HepG2 (cell line): Measurements from ENCODE around the gene RGCC. TPM values are rescaled to one million over a fixed set of nuclear protein-coding genes. Genes with fewer than 3 reads are reported as not detected.
A peak's percentile ranks its signal among the peaks of the same experiment; 100 is the strongest.

Experiments
- ATAC-seq: fragments of 200-7000 bp; cut with Tn5 transposase; 3 replicates; pipeline ENCODE4 v1.9.1; 2020; ENCODE audit warnings: mild to moderate bottlenecking, moderate library complexity
- BruUV-seq: library from RNA; stranded (reverse); fragments of 400-500 nt; replicated peaks from 2 replicates; lab custom pipeline; 2021; lab: Mats Ljungman, UMichigan
- CTCF ChIA-PET: fragments of 300-600 bp; formaldehyde crosslinking; extraction: SDS; loops from one replicate; lab custom pipeline; 2021; ENCODE audit warnings: low total read pairs, inconsistent platforms, low intra/inter-chr PET ratio; lab: Yijun Ruan, JAX
- POLR2A ChIA-PET: fragments of 350-600 bp; sonication (Branson Sonifier 250); formaldehyde crosslinking; loops from one replicate; lab custom pipeline; 2020; ENCODE audit warnings: antibody characterized with exemption, inconsistent platforms; lab: Yijun Ruan, JAX
- DNase-seq: peaks from one replicate; pipeline ENCODE4 v3.0.0-alpha.2; 2015; ENCODE audit warnings: low spot score
- FAIRE-seq: peaks from 3 replicates; lab custom pipeline; 2011; peaks lifted over from hg19 to GRCh38; lab: Jason Lieb, UNC
- H2AFZ ChIP-seq: one replicate; pipeline ENCODE4 v1.6.1; 2011; ENCODE audit warnings: low read length, inconsistent platforms
- H3K27ac ChIP-seq: fragments of 300-600 bp; 3 replicates; pipeline ENCODE4 v1.8.0; 2011; ENCODE audit warnings: mixed run types, mild to moderate bottlenecking, mixed read lengths, low read length, inconsistent platforms; ENCODE audit not compliant: insufficient read depth; ENCODE audit errors: extremely low read length
- H3K27me3 ChIP-seq, 2 experiments: fragments of 200-600 bp in 1 of 2; 2 replicates in 1 of 2; 3 replicates in 1 of 2; pipeline versions ENCODE4 v1.6.0 to v1.8.0; 2011; ENCODE audit warnings: low read length in 2 of 2, mild to moderate bottlenecking in 2 of 2, moderate library complexity in 2 of 2, inconsistent platforms in 1 of 2; ENCODE audit not compliant: insufficient read depth in 2 of 2, control insufficient read depth in 1 of 2
- H3K36me3 ChIP-seq, 2 experiments: fragments of 200-600 bp in 1 of 2; replicated peaks in 1 of 2; 2 replicates in 1 of 2; 3 replicates in 1 of 2; pipeline versions ENCODE4 v1.5.1 to v1.8.0; 2011; ENCODE audit warnings: low read length in 2 of 2, inconsistent platforms in 1 of 2; ENCODE audit not compliant: insufficient read depth in 2 of 2, control insufficient read depth in 1 of 2
- H3K4me1 ChIP-seq: 2 replicates; pipeline ENCODE4 v1.5.1; 2012; ENCODE audit warnings: low read length, inconsistent platforms; ENCODE audit not compliant: insufficient read depth
- H3K4me2 ChIP-seq: 2 replicates; pipeline ENCODE4 v1.6.0; 2011; ENCODE audit warnings: low read depth, low read length, inconsistent platforms
- H3K4me3 ChIP-seq, 3 experiments: fragments of 200-600 bp in 1 of 3; sonication (generic), shearing (Covaris generic) in 1 of 3; replicated peaks in 1 of 3; 2 replicates each; pipeline ENCODE4 v1.5.1; 2011 to 2016; ENCODE audit warnings: low read length in 3 of 3, inconsistent platforms in 2 of 3, low read depth in 2 of 3, mild to moderate bottlenecking in 2 of 3, control low read depth in 1 of 3, mixed read lengths in 1 of 3; ENCODE audit not compliant: insufficient read depth in 1 of 3
- H3K79me2 ChIP-seq: one replicate; pipeline ENCODE4 v1.6.1; 2011; ENCODE audit warnings: low read length, inconsistent platforms; ENCODE audit not compliant: insufficient read depth
- H3K9ac ChIP-seq: 2 replicates; pipeline ENCODE4 v1.6.0; 2011; ENCODE audit warnings: mild to moderate bottlenecking, low read depth, low read length, inconsistent platforms; ENCODE audit not compliant: insufficient read depth
- H3K9me3 ChIP-seq: 2 replicates; pipeline ENCODE4 v1.5.1; 2012; ENCODE audit warnings: mild to moderate bottlenecking, low read length
- H4K20me1 ChIP-seq: 2 replicates; pipeline ENCODE4 v1.6.0; 2011; ENCODE audit warnings: inconsistent platforms, mild to moderate bottlenecking, low read length, moderate library complexity; ENCODE audit not compliant: insufficient read depth
- CEBPB ChIP-seq: IDR thresholded peaks from 2 replicates; pipeline ENCODE4 v1.6.1; 2011; ENCODE audit warnings: low read depth, low read length, improper control_type of control experiment, borderline replicate concordance
- ZNF121 ChIP-seq: sonication (generic); formaldehyde crosslinking; IDR thresholded peaks from 2 replicates; pipeline ENCODE4 v1.5.0; 2020; ENCODE audit warnings: mild to moderate bottlenecking, missing genetic modification reagents
- ZNF770 ChIP-seq: sonication (generic); formaldehyde crosslinking; IDR thresholded peaks from 2 replicates; pipeline ENCODE4 v1.5.0; 2020; ENCODE audit warnings: mild to moderate bottlenecking, missing genetic modification reagents
- ZNF792 ChIP-seq: IDR thresholded peaks from 2 replicates; pipeline ENCODE4 v1.6.1; 2016
- WGBS: methylation state at CpG from one replicate; pipeline ENCODE4 v1.1.6; 2017; ENCODE audit warnings: low lambda C conversion rate; 5-methylcytosine and 5-hydroxymethylcytosine counted together
- in situ Hi-C: cut with HindIII; loops from 2 replicates; pipeline ENCODE4 v1.10.0; 2017; ENCODE audit warnings: low pct_unique_long_range_greater_than_20kb; ENCODE audit not compliant: extremely low pct_ligation_motif_present
- intact Hi-C: fragments of 100-400 bp; cut with micrococcal nuclease; formaldehyde crosslinking; loops from one replicate; pipeline ENCODE4 v1.10.0; 2022; ENCODE audit not compliant: unreplicated experiment
- polyA plus RNA-seq, 8 experiments: library from polyadenylated mRNA; depleted of rRNA in 3 of 8; stranded (reverse) in 7 of 8; unstranded in 1 of 8; fragments of >200 nt; fragmentation: Illumina TruSeq in 4 of 8; extraction: Trizol in 4 of 8; gene quantifications; 2 replicates each; pipeline versions ENCODE4 v1.2.1 to v1.2.3, GENCODE V29; 2011 to 2016; ENCODE audit warnings: low read depth in 4 of 8, missing spikeins in 1 of 8, mixed read lengths in 1 of 8; ENCODE audit not compliant: insufficient read depth in 1 of 8
- total RNA-seq, 5 experiments: library from RNA; depleted of rRNA; stranded (reverse); fragments of >200 nt; fragmentation: Illumina TruSeq; extraction: Trizol; gene quantifications; 2 replicates each; pipeline ENCODE4 v1.2.3, GENCODE V29; 2016; ENCODE audit warnings: low read depth in 1 of 5

The RGCC gene
- total and polyA plus RNA-seq, 2 of the 13 experiments (the other 11 are each of a cell fraction or from before 2014, with no cell fraction given): 0.20 to 8.4 TPM

GRCh38 chr13:41514853-41515395, 57.6 kb downstream of the RGCC start:
- no peak overlapping the region for H2AFZ ChIP-seq
- no peak overlapping the region for H3K27ac ChIP-seq
- H3K9me3 ChIP-seq: no peaks in the 10 kb centered on the region
- H3K4me3 ChIP-seq: no peak overlapping the region
- H3K4me1 ChIP-seq: no peaks in the 10 kb centered on the region
- intact Hi-C loops (no loop called here), in situ Hi-C loops (no loop called here)
- H3K36me3 ChIP-seq: no peaks in the 10 kb centered on the region
- ChIA-PET POLR2A (no interaction called here), CTCF (no interaction called here)
- DNase-seq: no peak
- no peak for FAIRE-seq
- no peak overlapping the region for H3K9ac ChIP-seq
- no peaks in the 10 kb centered on the region; a peak in 1 of 5 replicates for H3K27me3 ChIP-seq
- BruUV-seq: no TSS peak
- H3K79me2 ChIP-seq: no peaks in the 10 kb centered on the region
- H3K4me2 ChIP-seq: no peak overlapping the region
- 49% methylated on average over 7 of the region's 7 CpGs for WGBS
- ATAC-seq: no peak
- TF ChIP-seq ZNF770 (CRISPR knock-in tag): peak; percentile 69
- no peak for TF ChIP-seq ZNF792 (CRISPR knock-in tag)
- TF ChIP-seq ZNF121 (CRISPR knock-in tag): peak; percentile 78
- H4K20me1 ChIP-seq: no peaks in the 10 kb centered on the region

- no peak overlapping the region for H3K4me3 ChIP-seq
- no peak overlapping the region for H3K27ac ChIP-seq
- TF ChIP-seq CEBPB: no peak
- H3K27me3 ChIP-seq: no peaks in the 10 kb centered on the region; a peak in 1 of 5 replicates
- in situ Hi-C loops: no loop called here
- ChIA-PET CTCF (no interaction called here), POLR2A (no interaction called here)
- no peak overlapping the region for H3K4me2 ChIP-seq
- no peaks in the 10 kb centered on the region for H3K4me1 ChIP-seq
- H4K20me1 ChIP-seq: no peaks in the 10 kb centered on the region
- no peaks in the 10 kb centered on the region for H3K36me3 ChIP-seq
- no peaks in the 10 kb centered on the region for H3K79me2 ChIP-seq
- no peak overlapping the region for H3K9ac ChIP-seq
- intact Hi-C loops: no loop called here
- FAIRE-seq: no peak
- no peak for DNase-seq
- WGBS: 55% methylated on average over 10 of the region's 15 CpGs
- no peaks in the 10 kb centered on the region for H3K9me3 ChIP-seq
- no TSS peak for BruUV-seq
- ATAC-seq: no peak
- no peak overlapping the region for H2AFZ ChIP-seq
Observed at GRCh38 chr13:41515491-41516139, 58.3 kb downstream of the RGCC start.
